CD14-positive monocyte (primary cell): Measurements from ENCODE around the gene CRYZ. TPM values are rescaled to one million over a fixed set of nuclear protein-coding genes. Genes with fewer than 3 reads are reported as not detected.

ENCODE experiments used
- DNase-seq, 3 donors: peaks; one replicate each; pipeline ENCODE4 v3.0.0-alpha.2; 2011 to 2022
- H2AFZ ChIP-seq: 2 replicates; pipeline ENCODE4 v1.6.0; 2012; ENCODE audit warnings: mild to moderate bottlenecking, low read depth, low read length, inconsistent platforms; ENCODE audit not compliant: insufficient read depth, poor library complexity, severe bottlenecking
- H3K27ac ChIP-seq, 2 donors: 1 replicate in 1 of 2; 2 replicates in 1 of 2; pipeline ENCODE4 v1.5.1; 2012 to 2013; ENCODE audit warnings: low read length in 2 of 2, control low read depth in 1 of 2, inconsistent platforms in 1 of 2, low read depth in 1 of 2, mild to moderate bottlenecking in 1 of 2
- H3K27me3 ChIP-seq, 2 donors: one replicate each; pipeline versions ENCODE4 v1.6.0 to v1.6.1; 2011 to 2013; ENCODE audit warnings: low read length in 2 of 2; ENCODE audit not compliant: control insufficient read depth in 2 of 2, insufficient read depth in 2 of 2
- H3K36me3 ChIP-seq, 2 donors: replicated peaks in 1 of 2; 1 replicate in 1 of 2; 2 replicates in 1 of 2; pipeline versions ENCODE4 v1.5.1 to v1.6.1; 2012 to 2013; ENCODE audit warnings: low read length in 2 of 2, control low read depth in 1 of 2, inconsistent platforms in 1 of 2, mild to moderate bottlenecking in 1 of 2; ENCODE audit not compliant: insufficient read depth in 2 of 2, control insufficient read depth in 1 of 2
- H3K4me1 ChIP-seq, 2 donors: 1 replicate in 1 of 2; 2 replicates in 1 of 2; pipeline versions ENCODE4 v1.5.1 to v1.6.1; 2012 to 2013; ENCODE audit warnings: low read length in 2 of 2, control low read depth in 1 of 2, inconsistent platforms in 1 of 2, mild to moderate bottlenecking in 1 of 2, moderate library complexity in 1 of 2; ENCODE audit not compliant: insufficient read depth in 2 of 2, control insufficient read depth in 1 of 2
- H3K4me2 ChIP-seq: replicated peaks from 2 replicates; pipeline ENCODE3; 2012; ENCODE audit warnings: low read length, moderate library complexity, mild to moderate bottlenecking; ENCODE audit not compliant: poor library complexity, severe bottlenecking; ENCODE audit errors: extremely low read depth
- H3K4me3 ChIP-seq, 3 experiments: fragments of 200-600 bp in 1 of 3; sonication (generic) in 1 of 3; replicated peaks in 1 of 3; 1 replicate in 2 of 3; 2 replicates in 1 of 3; pipeline ENCODE4 v1.5.1; 2011 to 2013; ENCODE audit warnings: low read length in 3 of 3, mild to moderate bottlenecking in 3 of 3, control low read depth in 2 of 3, low read depth in 2 of 3, inconsistent platforms in 1 of 3, moderate library complexity in 1 of 3
- H3K79me2 ChIP-seq: 2 replicates; pipeline ENCODE4 v1.6.0; 2012; ENCODE audit warnings: mild to moderate bottlenecking, control low read depth, inconsistent platforms, low read length, moderate library complexity; ENCODE audit not compliant: insufficient read depth
- H3K9ac ChIP-seq: 2 replicates; pipeline ENCODE4 v1.6.0; 2017; ENCODE audit warnings: low read length, mild to moderate bottlenecking; ENCODE audit not compliant: insufficient read depth, poor library complexity, severe bottlenecking
- H3K9me3 ChIP-seq, 2 donors: replicated peaks in 1 of 2; 1 replicate in 1 of 2; 2 replicates in 1 of 2; pipeline versions ENCODE4 v1.5.1 to v1.6.1; 2012 to 2013; ENCODE audit warnings: low read length in 2 of 2, control low read depth in 1 of 2; ENCODE audit not compliant: control insufficient read depth in 1 of 2, insufficient read depth in 1 of 2
- H4K20me1 ChIP-seq: 2 replicates; pipeline ENCODE4 v1.6.0; 2012; ENCODE audit warnings: mild to moderate bottlenecking, low read length, control low read depth, moderate library complexity; ENCODE audit not compliant: insufficient read depth
- H3K27ac Mint-ChIP-seq, 7 donors: one replicate each; pipeline ENCODE4 v1.8.0; 2020; ENCODE audit warnings: mild to moderate bottlenecking in 7 of 7, mixed read lengths in 7 of 7, moderate library complexity in 6 of 7, inconsistent platforms in 2 of 7
- H3K27me3 Mint-ChIP-seq, 3 donors: one replicate each; pipeline ENCODE4 v1.8.0; 2021 to 2022; ENCODE audit warnings: low read depth in 3 of 3, mild to moderate bottlenecking in 3 of 3, mixed read lengths in 3 of 3, moderate library complexity in 3 of 3, inconsistent platforms in 1 of 3
- H3K36me3 Mint-ChIP-seq, 2 donors: one replicate each; pipeline ENCODE4 v1.8.0; 2020; ENCODE audit warnings: mixed read lengths in 2 of 2, inconsistent platforms in 1 of 2, mild to moderate bottlenecking in 1 of 2
- H3K4me1 Mint-ChIP-seq: one replicate; pipeline ENCODE4 v1.8.0; 2020; ENCODE audit warnings: mild to moderate bottlenecking, mixed read lengths
- H3K4me3 Mint-ChIP-seq, 2 donors: one replicate each; pipeline ENCODE4 v1.8.0; 2020; ENCODE audit warnings: mild to moderate bottlenecking in 2 of 2, mixed read lengths in 2 of 2, moderate library complexity in 1 of 2
- H3K9me3 Mint-ChIP-seq, 7 donors: one replicate each; pipeline ENCODE4 v1.8.0; 2020 to 2022; ENCODE audit warnings: mixed read lengths in 7 of 7, mild to moderate bottlenecking in 6 of 7, moderate library complexity in 6 of 7, inconsistent platforms in 2 of 7
- CTCF ChIP-seq: fragments of 200-600 bp; IDR thresholded peaks from one replicate; pipeline ENCODE4 v1.8.0; 2022; ENCODE audit warnings: antibody characterized with exemption, mild to moderate bottlenecking
- WGBS: methylation state at CpG from one replicate; pipeline ENCODE4 v1.1.5; 2013; ENCODE audit warnings: missing lambda C conversion rate; ENCODE audit not compliant: insufficient coverage; 5-methylcytosine and 5-hydroxymethylcytosine counted together
- intact Hi-C, 2 donors: fragments of 100-400 bp; cut with micrococcal nuclease; formaldehyde crosslinking; loops; one replicate each; pipeline versions ENCODE4 v1.15.0 to v1.15.1; 2023
- polyA plus RNA-seq, 3 donors: library from polyadenylated mRNA; depleted of rRNA in 1 of 3; unstranded in 2 of 3; stranded (reverse) in 1 of 3; fragments of 300-500 nt in 2 of 3; fragments of >200 nt in 1 of 3; fragmentation: Illumina TruSeq in 2 of 3; gene quantifications; 1 replicate in 2 of 3; 2 replicates in 1 of 3; pipeline ENCODE4 v1.2.3, GENCODE V29; 2012 to 2021

CRYZ gene
- polyA plus RNA-seq, 3 donors, result 1.6 to 16.4 (median 6.1) TPM

GRCh38 chr1:74779750-74780149, 46.9 kb upstream of the CRYZ start:
- intact Hi-C loops, result no loop called here
- H2AFZ ChIP-seq, result no peak overlapping the region
- H3K9ac ChIP-seq, result no peak overlapping the region
- no peak overlapping the region for H3K4me2 ChIP-seq
- H3K4me3 ChIP-seq, result no peak overlapping the region
- no peak overlapping the region for H3K27ac ChIP-seq
- peaks cover 2% of the 10 kb centered on the region in 2 donors for H3K27me3 ChIP-seq
- Mint-ChIP-seq H3K27me3 (peaks cover 0 to 3% (median 2%) of the 10 kb centered on the region in 3 donors), H3K27ac (no peak overlapping the region), H3K36me3 (no peaks in the 10 kb centered on the region), H3K4me3 (no peak overlapping the region), H3K9me3 (no peaks in the 10 kb centered on the region), H3K4me1 (no peaks in the 10 kb centered on the region)
- H3K36me3 ChIP-seq, result no peaks in the 10 kb centered on the region
- no peaks in the 10 kb centered on the region for H3K79me2 ChIP-seq
- H3K9me3 ChIP-seq, result no peaks in the 10 kb centered on the region
- no peak for TF ChIP-seq CTCF
- no peak for DNase-seq
- H4K20me1 ChIP-seq, result no peaks in the 10 kb centered on the region
- no peaks in the 10 kb centered on the region for H3K4me1 ChIP-seq

GRCh38 chr1:74777525-74777924, 44.7 kb upstream of the CRYZ start:
- no peak overlapping the region for H3K4me2 ChIP-seq
- no peaks in the 10 kb centered on the region for H3K4me1 ChIP-seq
- no peaks in the 10 kb centered on the region for H3K4me1 Mint-ChIP-seq
- no peak overlapping the region for H3K4me3 Mint-ChIP-seq
- no CpG with 5 or more reads among the region's 1 CpG for WGBS
- no peak for DNase-seq
- no peaks in the 10 kb centered on the region for H3K79me2 ChIP-seq
- no peak for TF ChIP-seq CTCF
- H3K36me3 Mint-ChIP-seq, result no peaks in the 10 kb centered on the region
- H4K20me1 ChIP-seq, result no peaks in the 10 kb centered on the region
- no peak overlapping the region for H2AFZ ChIP-seq
- intact Hi-C loops, result no loop called here
- H3K27ac Mint-ChIP-seq, result no peak overlapping the region
- no peak overlapping the region for H3K9ac ChIP-seq
- H3K27me3 ChIP-seq, result peaks cover 2 to 5% of the 10 kb centered on the region in 2 donors
- H3K9me3 ChIP-seq, result no peaks in the 10 kb centered on the region
- H3K4me3 ChIP-seq, result no peak overlapping the region
- H3K9me3 Mint-ChIP-seq, result no peaks in the 10 kb centered on the region
- H3K27ac ChIP-seq, result no peak overlapping the region
- H3K36me3 ChIP-seq, result no peaks in the 10 kb centered on the region
- peaks cover 0 to 1% (median 0%) of the 10 kb centered on the region in 3 donors for H3K27me3 Mint-ChIP-seq
